NB4 (cell line): ENCODE data around the gene PRDX2.

ENCODE experiments used
- MYC ChIP-seq: IDR thresholded peaks from 2 replicates; pipeline ENCODE4 v1.6.1; 2011; ENCODE audit warnings: low read depth, low read length
- TF ChIP-seq, protein P1 (sequence below): IDR thresholded peaks from one replicate; pipeline ENCODE4 v1.5.1; 2012; ENCODE audit warnings: low read depth, low read length

DNA sequence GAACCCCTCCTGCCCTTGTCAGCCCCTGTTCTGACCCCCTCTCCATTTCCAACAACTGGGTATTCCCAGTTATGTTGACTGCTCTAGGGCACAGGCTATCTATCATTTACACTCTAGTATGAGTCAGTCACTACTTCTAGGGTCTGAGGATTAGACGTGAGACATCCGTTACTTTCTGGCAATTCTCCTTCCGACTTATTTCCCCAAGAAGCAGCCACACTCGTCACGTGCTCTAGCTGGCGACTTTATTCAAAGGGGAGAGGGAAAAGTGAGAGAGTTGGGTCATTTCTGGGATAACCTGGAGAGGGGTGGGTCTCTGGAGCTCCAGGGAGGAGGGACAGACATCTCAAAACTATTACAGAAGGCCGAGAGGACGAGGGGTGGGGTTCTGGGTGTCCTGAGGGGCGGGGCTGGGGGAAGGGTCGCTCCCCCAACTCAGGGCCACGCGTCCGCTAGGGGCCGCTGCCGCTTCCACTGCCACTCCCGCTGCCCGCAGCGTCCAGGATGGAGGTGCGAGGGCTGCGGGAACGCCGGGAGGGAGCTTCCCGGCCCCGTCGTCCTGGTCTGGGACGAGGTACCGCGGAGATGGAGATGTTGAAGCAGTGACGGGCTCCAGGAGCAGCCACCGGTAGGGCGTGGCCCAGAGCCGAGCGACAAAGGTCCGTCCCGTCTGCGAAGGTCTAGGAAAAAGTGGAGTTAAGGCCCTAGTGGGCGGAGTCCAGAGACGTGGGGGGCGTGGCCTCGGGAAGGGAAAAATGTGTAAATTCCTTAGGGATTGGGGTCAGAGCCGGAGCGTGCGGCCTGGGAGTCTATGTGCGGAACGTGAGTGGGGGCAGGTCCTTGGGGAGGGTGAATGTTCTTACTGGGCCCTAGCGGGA lies 23.9 kb upstream of the PRDX2 start:
- TF ChIP-seq, protein P1, sequence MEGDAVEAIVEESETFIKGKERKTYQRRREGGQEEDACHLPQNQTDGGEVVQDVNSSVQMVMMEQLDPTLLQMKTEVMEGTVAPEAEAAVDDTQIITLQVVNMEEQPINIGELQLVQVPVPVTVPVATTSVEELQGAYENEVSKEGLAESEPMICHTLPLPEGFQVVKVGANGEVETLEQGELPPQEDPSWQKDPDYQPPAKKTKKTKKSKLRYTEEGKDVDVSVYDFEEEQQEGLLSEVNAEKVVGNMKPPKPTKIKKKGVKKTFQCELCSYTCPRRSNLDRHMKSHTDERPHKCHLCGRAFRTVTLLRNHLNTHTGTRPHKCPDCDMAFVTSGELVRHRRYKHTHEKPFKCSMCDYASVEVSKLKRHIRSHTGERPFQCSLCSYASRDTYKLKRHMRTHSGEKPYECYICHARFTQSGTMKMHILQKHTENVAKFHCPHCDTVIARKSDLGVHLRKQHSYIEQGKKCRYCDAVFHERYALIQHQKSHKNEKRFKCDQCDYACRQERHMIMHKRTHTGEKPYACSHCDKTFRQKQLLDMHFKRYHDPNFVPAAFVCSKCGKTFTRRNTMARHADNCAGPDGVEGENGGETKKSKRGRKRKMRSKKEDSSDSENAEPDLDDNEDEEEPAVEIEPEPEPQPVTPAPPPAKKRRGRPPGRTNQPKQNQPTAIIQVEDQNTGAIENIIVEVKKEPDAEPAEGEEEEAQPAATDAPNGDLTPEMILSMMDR, result no peak
- no peak for TF ChIP-seq MYC
